Thyroid gland (tissue), 4 donors: ENCODE measurements around the gene KCNK17.

Experiments
- POLR2A ChIP-seq, 2 donors: fragments of 450-650 bp; IDR thresholded peaks; one replicate each; pipeline ENCODE4 v1.6.1; 2017; ENCODE audit warnings: antibody characterized with exemption in 2 of 2, mild to moderate bottlenecking in 2 of 2, moderate library complexity in 1 of 2
- TF ChIP-seq, protein P1 (sequence below), 6 experiments: fragments of 200-600 bp in 3 of 6; fragments of 450-650 bp in 3 of 6; sonication (generic) in 3 of 6; IDR thresholded peaks; one replicate each; pipeline ENCODE4 v1.5.1; 2016 to 2019; ENCODE audit warnings: antibody characterized with exemption in 6 of 6, mild to moderate bottlenecking in 2 of 6, inconsistent platforms in 1 of 6, moderate library complexity in 1 of 6

DNA sequence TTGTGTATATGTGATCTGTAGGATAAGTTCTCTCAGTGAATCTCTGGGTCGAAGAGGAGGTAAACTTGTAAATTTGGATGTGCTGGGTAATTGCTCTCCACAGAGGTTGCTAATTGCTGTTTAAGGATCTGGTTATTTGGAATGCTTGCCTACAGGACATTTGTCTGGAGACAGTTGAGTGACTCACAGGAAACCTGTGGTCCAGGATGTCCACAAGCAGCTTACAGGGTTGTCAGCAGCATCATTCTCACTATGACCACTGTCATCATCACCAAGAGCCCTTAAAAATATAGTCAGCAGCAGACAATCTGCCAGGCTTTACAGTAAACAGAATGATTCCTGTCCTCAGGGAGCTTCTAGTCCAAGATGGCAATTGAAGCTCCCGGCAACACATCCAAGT, 53.8 kb downstream of the KCNK17 start:
- TF ChIP-seq, protein P1, sequence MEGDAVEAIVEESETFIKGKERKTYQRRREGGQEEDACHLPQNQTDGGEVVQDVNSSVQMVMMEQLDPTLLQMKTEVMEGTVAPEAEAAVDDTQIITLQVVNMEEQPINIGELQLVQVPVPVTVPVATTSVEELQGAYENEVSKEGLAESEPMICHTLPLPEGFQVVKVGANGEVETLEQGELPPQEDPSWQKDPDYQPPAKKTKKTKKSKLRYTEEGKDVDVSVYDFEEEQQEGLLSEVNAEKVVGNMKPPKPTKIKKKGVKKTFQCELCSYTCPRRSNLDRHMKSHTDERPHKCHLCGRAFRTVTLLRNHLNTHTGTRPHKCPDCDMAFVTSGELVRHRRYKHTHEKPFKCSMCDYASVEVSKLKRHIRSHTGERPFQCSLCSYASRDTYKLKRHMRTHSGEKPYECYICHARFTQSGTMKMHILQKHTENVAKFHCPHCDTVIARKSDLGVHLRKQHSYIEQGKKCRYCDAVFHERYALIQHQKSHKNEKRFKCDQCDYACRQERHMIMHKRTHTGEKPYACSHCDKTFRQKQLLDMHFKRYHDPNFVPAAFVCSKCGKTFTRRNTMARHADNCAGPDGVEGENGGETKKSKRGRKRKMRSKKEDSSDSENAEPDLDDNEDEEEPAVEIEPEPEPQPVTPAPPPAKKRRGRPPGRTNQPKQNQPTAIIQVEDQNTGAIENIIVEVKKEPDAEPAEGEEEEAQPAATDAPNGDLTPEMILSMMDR (IDR thresholded peaks at IDR 0.05) = no peak
- TF ChIP-seq POLR2A (IDR thresholded peaks at IDR 0.05) = no peak
